Effector memory CD4-positive, alpha-beta T cell (primary cell): ENCODE data around the gene SLC5A10.
A peak's percentile ranks its signal among the peaks of the same experiment; 100 is the strongest.

ENCODE experiments used
- DNase-seq, 3 donors: peaks; one replicate each; pipeline ENCODE4 v3.0.0-alpha.2; 2020
- H3K27ac ChIP-seq: 2 replicates; pipeline ENCODE4 v1.7.0; 2013; ENCODE audit warnings: mild to moderate bottlenecking, low read length, moderate library complexity; ENCODE audit not compliant: insufficient read depth, poor library complexity, severe bottlenecking
- H3K27me3 ChIP-seq: replicated peaks from 2 replicates; pipeline ENCODE4 v1.7.0; 2013; ENCODE audit warnings: mild to moderate bottlenecking, low read length; ENCODE audit not compliant: insufficient read depth, control insufficient read depth, poor library complexity, severe bottlenecking
- H3K36me3 ChIP-seq: 2 replicates; pipeline ENCODE4 v1.7.0; 2013; ENCODE audit warnings: mild to moderate bottlenecking, low read length, moderate library complexity; ENCODE audit not compliant: control insufficient read depth, insufficient read depth
- H3K4me1 ChIP-seq: 2 replicates; pipeline ENCODE4 v1.7.0; 2013; ENCODE audit warnings: low read length, mild to moderate bottlenecking; ENCODE audit not compliant: control insufficient read depth, insufficient read depth, poor library complexity, severe bottlenecking
- H3K4me3 ChIP-seq: 2 replicates; pipeline ENCODE4 v1.7.0; 2013; ENCODE audit warnings: low read length, low read depth, mild to moderate bottlenecking; ENCODE audit not compliant: insufficient read depth, poor library complexity, severe bottlenecking
- H3K9me3 ChIP-seq: 2 replicates; pipeline ENCODE4 v1.7.0; 2013; ENCODE audit warnings: mild to moderate bottlenecking, low read length, moderate library complexity; ENCODE audit not compliant: control insufficient read depth

SLC5A10 gene

GRCh38 chr17:18991531-18992315, 39.8 kb downstream of the SLC5A10 start:
- H3K4me3 ChIP-seq: no peak overlapping the region

GRCh38 chr17:18992454-18993130, 40.6 kb downstream of the SLC5A10 start:
- H3K4me3 ChIP-seq: no peak overlapping the region
- H3K9me3 ChIP-seq: no peaks in the 10 kb centered on the region
- DNase-seq: peak; percentile 29 to 54 (median 35)
- no peaks in the 10 kb centered on the region for H3K27me3 ChIP-seq
- peaks cover 19% of the 10 kb centered on the region for H3K4me1 ChIP-seq
- H3K27ac ChIP-seq: no peak overlapping the region
- H3K36me3 ChIP-seq: peaks cover 14% of the 10 kb centered on the region

More at GRCh38 chr17:18991531-18992315, 39.8 kb downstream of the SLC5A10 start:
- DNase-seq: no peak
- Histone ChIP-seq H3K9me3 (no peaks in the 10 kb centered on the region), H3K36me3 (peaks cover 15% of the 10 kb centered on the region), H3K27ac (no peak overlapping the region), H3K27me3 (no peaks in the 10 kb centered on the region), H3K4me1 (peaks cover 19% of the 10 kb centered on the region)

- H3K27me3 ChIP-seq: no peaks in the 10 kb centered on the region
- H3K27ac ChIP-seq: no peak overlapping the region
- peaks cover 3% of the 10 kb centered on the region for H3K36me3 ChIP-seq
- peaks cover 19% of the 10 kb centered on the region for H3K4me1 ChIP-seq
- H3K4me3 ChIP-seq: no peak overlapping the region
- DNase-seq: no peak
- H3K9me3 ChIP-seq: no peaks in the 10 kb centered on the region
Observed at GRCh38 chr17:18993905-18994526, 42.1 kb downstream of the SLC5A10 start.

GRCh38 chr17:18994631-18995030, 42.7 kb downstream of the SLC5A10 start:
- H3K9me3 ChIP-seq: no peaks in the 10 kb centered on the region
- peaks cover 6% of the 10 kb centered on the region for H3K36me3 ChIP-seq
- H3K4me3 ChIP-seq: no peak overlapping the region
- H3K27me3 ChIP-seq: no peaks in the 10 kb centered on the region
- no peak overlapping the region for H3K27ac ChIP-seq
- peaks cover 19% of the 10 kb centered on the region for H3K4me1 ChIP-seq
- no peak for DNase-seq

- no peak overlapping the region for H3K4me3 ChIP-seq
- peaks cover 6% of the 10 kb centered on the region for H3K36me3 ChIP-seq
- no peaks in the 10 kb centered on the region for H3K9me3 ChIP-seq
- no peak overlapping the region for H3K27ac ChIP-seq
- no peak for DNase-seq
- no peaks in the 10 kb centered on the region for H3K27me3 ChIP-seq
- H3K4me1 ChIP-seq: peaks cover 19% of the 10 kb centered on the region
Observed at GRCh38 chr17:18995220-18995619, 43.3 kb downstream of the SLC5A10 start.

GRCh38 chr17:18996458-18996857, 44.5 kb downstream of the SLC5A10 start:
- no peak for DNase-seq
- H3K36me3 ChIP-seq: peaks cover 6% of the 10 kb centered on the region

GRCh38 chr17:18997650-18998196, 45.8 kb downstream of the SLC5A10 start:
- Histone ChIP-seq H3K4me1 (peaks cover 26% of the 10 kb centered on the region), H3K27ac (no peak overlapping the region), H3K4me3 (no peak overlapping the region), H3K36me3 (peaks cover 6% of the 10 kb centered on the region), H3K9me3 (no peaks in the 10 kb centered on the region), H3K27me3 (no peaks in the 10 kb centered on the region)
- no peak for DNase-seq

More at GRCh38 chr17:18996458-18996857, 44.5 kb downstream of the SLC5A10 start:
- Histone ChIP-seq H3K27me3 (no peaks in the 10 kb centered on the region), H3K4me1 (peaks cover 19% of the 10 kb centered on the region), H3K9me3 (no peaks in the 10 kb centered on the region), H3K4me3 (no peak overlapping the region), H3K27ac (no peak overlapping the region)

GRCh38 chr17:18999394-18999793, 47.4 kb downstream of the SLC5A10 start:
- Histone ChIP-seq H3K36me3 (peaks cover 3% of the 10 kb centered on the region), H3K9me3 (no peaks in the 10 kb centered on the region), H3K4me3 (no peak overlapping the region), H3K27ac (no peak overlapping the region), H3K27me3 (no peaks in the 10 kb centered on the region), H3K4me1 (peaks cover 24% of the 10 kb centered on the region)
- DNase-seq: no peak

- H3K27me3 ChIP-seq: no peaks in the 10 kb centered on the region
- H3K4me1 ChIP-seq: peaks cover 26% of the 10 kb centered on the region
- no peak for DNase-seq
- H3K4me3 ChIP-seq: no peak overlapping the region
- peaks cover 3% of the 10 kb centered on the region for H3K36me3 ChIP-seq
- H3K27ac ChIP-seq: no peak overlapping the region
- H3K9me3 ChIP-seq: no peaks in the 10 kb centered on the region
Observed at GRCh38 chr17:18999911-19000310, 47.9 kb downstream of the SLC5A10 start.
